SJCRH30 (cell line): ENCODE data around the gene KDM2B. TPM values are rescaled to one million over a fixed set of nuclear protein-coding genes. Genes with fewer than 3 reads are reported as not detected.

Experiments
- DNase-seq, 2 experiments: peaks; one replicate each; pipeline ENCODE4 v3.0.0-alpha.2; 2015 to 2020
- H3K27ac ChIP-seq: fragments of 250-450 bp; sonication (Bioruptor Pico); 2 replicates; pipeline ENCODE4 v1.5.1; 2020; ENCODE audit warnings: mild to moderate bottlenecking, moderate library complexity
- H3K27me3 ChIP-seq: fragments of 250-450 bp; sonication (Bioruptor Pico); 2 replicates; pipeline ENCODE4 v1.5.1; 2020; ENCODE audit warnings: mild to moderate bottlenecking, moderate library complexity
- H3K36me3 ChIP-seq: fragments of 250-450 bp; sonication (Bioruptor Pico); 2 replicates; pipeline ENCODE4 v1.5.1; 2020; ENCODE audit warnings: mild to moderate bottlenecking, moderate library complexity
- H3K4me1 ChIP-seq: fragments of 250-450 bp; sonication (Bioruptor Pico); 2 replicates; pipeline ENCODE4 v1.5.1; 2020; ENCODE audit warnings: mild to moderate bottlenecking, moderate library complexity
- H3K4me3 ChIP-seq: fragments of 250-450 bp; sonication (Bioruptor Pico); 2 replicates; pipeline ENCODE4 v1.5.1; 2020; ENCODE audit warnings: mild to moderate bottlenecking, moderate library complexity
- H3K9me3 ChIP-seq: fragments of 250-450 bp; sonication (Bioruptor Pico); replicated peaks from 2 replicates; pipeline ENCODE4 v1.5.1; 2020; ENCODE audit warnings: mild to moderate bottlenecking, moderate library complexity
- total RNA-seq: library from RNA; depleted of rRNA; stranded (reverse); fragments of >200 nt; shearing (Covaris generic); gene quantifications from 2 replicates; pipeline ENCODE4 v1.2.3, GENCODE V29; 2014

KDM2B gene
- total RNA-seq, 1 experiment from 2014 or later, result 48.4 TPM

GRCh38 chr12:121560392-121561008 is 20.3 kb downstream of the KDM2B start:
- no peaks in the 10 kb centered on the region for H3K36me3 ChIP-seq
- no peak for DNase-seq
- no peaks in the 10 kb centered on the region for H3K4me1 ChIP-seq
- H3K27ac ChIP-seq, result no peak overlapping the region
- H3K9me3 ChIP-seq, result no peaks in the 10 kb centered on the region
- no peaks in the 10 kb centered on the region for H3K27me3 ChIP-seq
- H3K4me3 ChIP-seq, result no peak overlapping the region

- no peak for DNase-seq
- no peaks in the 10 kb centered on the region for H3K36me3 ChIP-seq
- no peak overlapping the region for H3K27ac ChIP-seq
- no peaks in the 10 kb centered on the region for H3K9me3 ChIP-seq
- H3K27me3 ChIP-seq, result no peaks in the 10 kb centered on the region
- H3K4me1 ChIP-seq, result no peaks in the 10 kb centered on the region
- H3K4me3 ChIP-seq, result no peak overlapping the region
Observed at GRCh38 chr12:121558956-121559355, 21.9 kb downstream of the KDM2B start.

GRCh38 chr12:121550974-121551634 is 29.7 kb downstream of the KDM2B start:
- H3K36me3 ChIP-seq, result peaks cover 6% of the 10 kb centered on the region; the same call in 1 of the 2 replicates

GRCh38 chr12:121549075-121549474 is 31.7 kb downstream of the KDM2B start:
- Histone ChIP-seq H3K36me3 (peaks cover 6% of the 10 kb centered on the region; the same call in 1 of the 2 replicates), H3K27ac (no peak overlapping the region), H3K9me3 (no peaks in the 10 kb centered on the region), H3K4me1 (no peaks in the 10 kb centered on the region), H3K27me3 (no peaks in the 10 kb centered on the region), H3K4me3 (no peak overlapping the region)
- no peak for DNase-seq

More at GRCh38 chr12:121550974-121551634, 29.7 kb downstream of the KDM2B start:
- Histone ChIP-seq H3K4me3 (no peak overlapping the region), H3K27me3 (no peaks in the 10 kb centered on the region), H3K27ac (no peak overlapping the region), H3K4me1 (no peaks in the 10 kb centered on the region), H3K9me3 (no peaks in the 10 kb centered on the region)
- no peak for DNase-seq

- H3K36me3 ChIP-seq, result no peaks in the 10 kb centered on the region
- no peaks in the 10 kb centered on the region for H3K9me3 ChIP-seq
- H3K27me3 ChIP-seq, result no peaks in the 10 kb centered on the region
- H3K4me1 ChIP-seq, result no peaks in the 10 kb centered on the region
- H3K4me3 ChIP-seq, result no peak overlapping the region
- no peak overlapping the region for H3K27ac ChIP-seq
- DNase-seq, result no peak
Observed at GRCh38 chr12:121545480-121545879, 35.3 kb downstream of the KDM2B start.

- Histone ChIP-seq H3K4me3 (no peak overlapping the region), H3K4me1 (no peaks in the 10 kb centered on the region), H3K36me3 (no peaks in the 10 kb centered on the region), H3K27me3 (no peaks in the 10 kb centered on the region), H3K9me3 (no peaks in the 10 kb centered on the region), H3K27ac (no peak overlapping the region)
- no peak for DNase-seq
Observed at GRCh38 chr12:121543786-121544185, 37.0 kb downstream of the KDM2B start.

- Histone ChIP-seq H3K4me3 (no peak overlapping the region), H3K36me3 (no peaks in the 10 kb centered on the region), H3K27ac (no peak overlapping the region), H3K4me1 (peaks cover 6% of the 10 kb centered on the region; the same call in 1 of the 2 replicates), H3K27me3 (no peaks in the 10 kb centered on the region), H3K9me3 (no peaks in the 10 kb centered on the region)
- DNase-seq, result no peak
Observed at GRCh38 chr12:121539908-121540307, 40.9 kb downstream of the KDM2B start.

- Histone ChIP-seq H3K4me3 (peak overlapping the region; percentile 60), H3K36me3 (no peaks in the 10 kb centered on the region), H3K9me3 (no peaks in the 10 kb centered on the region), H3K4me1 (peaks cover 6% of the 10 kb centered on the region; the same call in 1 of the 2 replicates), H3K27me3 (no peaks in the 10 kb centered on the region), H3K27ac (no peak overlapping the region)
- DNase-seq, result peak in 1 of 2 experiments; percentile 10
Observed at GRCh38 chr12:121538699-121539061, 42.1 kb downstream of the KDM2B start.

- Histone ChIP-seq H3K27ac (no peak overlapping the region; the same call in 1 of the 2 replicates), H3K4me3 (peak overlapping the region; percentile 60), H3K4me1 (peaks cover 6% of the 10 kb centered on the region; the same call in 1 of the 2 replicates), H3K36me3 (no peaks in the 10 kb centered on the region), H3K9me3 (no peaks in the 10 kb centered on the region), H3K27me3 (no peaks in the 10 kb centered on the region)
- peak in 1 of 2 experiments; percentile 29 for DNase-seq
Observed at GRCh38 chr12:121537814-121538698, 42.8 kb downstream of the KDM2B start.

- Histone ChIP-seq H3K4me1 (peaks cover 6% of the 10 kb centered on the region; the same call in 1 of the 2 replicates), H3K27ac (peak overlapping the region; percentile 32; the same call in 1 of the 2 replicates)
- peak; percentile 81 to 83 for DNase-seq
Observed at GRCh38 chr12:121536899-121537813, 43.7 kb downstream of the KDM2B start.

GRCh38 chr12:121536054-121536898 is 44.5 kb downstream of the KDM2B start:
- Histone ChIP-seq H3K36me3 (peaks cover 6% of the 10 kb centered on the region), H3K4me3 (peak overlapping the region; percentile 60), H3K27me3 (no peaks in the 10 kb centered on the region), H3K27ac (peak overlapping the region; percentile 32; the same call in 1 of the 2 replicates), H3K4me1 (peaks cover 6% of the 10 kb centered on the region; the same call in 1 of the 2 replicates), H3K9me3 (no peaks in the 10 kb centered on the region)
- DNase-seq, result peak; percentile 78 to 80

More at GRCh38 chr12:121536899-121537813, 43.7 kb downstream of the KDM2B start:
- H3K27me3 ChIP-seq, result no peaks in the 10 kb centered on the region
- H3K4me3 ChIP-seq, result peak overlapping the region; percentile 60
- no peaks in the 10 kb centered on the region for H3K36me3 ChIP-seq
- H3K9me3 ChIP-seq, result no peaks in the 10 kb centered on the region

- Histone ChIP-seq H3K27me3 (no peaks in the 10 kb centered on the region), H3K9me3 (no peaks in the 10 kb centered on the region), H3K4me1 (peaks cover 6% of the 10 kb centered on the region; the same call in 1 of the 2 replicates), H3K4me3 (no peak overlapping the region), H3K36me3 (peaks cover 12% of the 10 kb centered on the region), H3K27ac (no peak overlapping the region)
- DNase-seq, result no peak
Observed at GRCh38 chr12:121535150-121536053, 45.4 kb downstream of the KDM2B start.
